GM12878 (cell line): ENCODE results near the gene SP100. TPM values are rescaled to one million over a fixed set of nuclear protein-coding genes. Genes with fewer than 3 reads are reported as not detected.

Experiments used
- ATAC-seq: fragments of 200-7000 bp; cut with Tn5 transposase; 3 replicates; pipeline ENCODE4 v1.9.1; 2020; ENCODE audit warnings: mild to moderate bottlenecking, moderate library complexity
- BruUV-seq: library from RNA; stranded (reverse); fragments of 400-500 nt; replicated peaks from 2 replicates; lab custom pipeline; 2021; lab: Mats Ljungman, UMichigan
- CTCF ChIA-PET: fragments of 300-600 bp; sonication (Branson Sonifier 250); formaldehyde crosslinking; extraction: SDS; loops from one replicate; lab custom pipeline; 2021; ENCODE audit warnings: inconsistent platforms; lab: Yijun Ruan, JAX
- POLR2A ChIA-PET: fragments of 350-600 bp; formaldehyde crosslinking; extraction: SDS; loops from one replicate; lab custom pipeline; 2021; ENCODE audit warnings: inconsistent platforms; lab: Charles Lee
- RAD21 ChIA-PET: fragments of 300-600 bp; sonication (Branson Sonifier 250); formaldehyde crosslinking; loops from one replicate; lab custom pipeline; 2023; ENCODE audit warnings: antibody characterized with exemption; ENCODE audit not compliant: unreplicated experiment; lab: Charles Lee
- SMC1A ChIA-PET: fragments of 300-600 bp; sonication (Branson Sonifier 250); formaldehyde crosslinking; loops from one replicate; lab custom pipeline; 2023; ENCODE audit not compliant: unreplicated experiment, uncharacterized antibody; lab: Charles Lee
- DNase-seq: peaks from one replicate; pipeline ENCODE4 v3.0.0-alpha.2; 2011; ENCODE audit warnings: low read depth, low spot score
- FAIRE-seq: peaks from 3 replicates; lab custom pipeline; 2011; peaks lifted over from hg19 to GRCh38; lab: Jason Lieb, UNC
- H2AFZ ChIP-seq: 2 replicates; pipeline ENCODE4 v1.6.0; 2011; ENCODE audit warnings: low read depth, low read length, control low read depth; ENCODE audit not compliant: control insufficient read depth
- H3K27ac ChIP-seq: 2 replicates; pipeline ENCODE4 v1.5.1; 2011; ENCODE audit warnings: control low read depth; ENCODE audit not compliant: control insufficient read depth, insufficient read depth
- H3K27me3 ChIP-seq, 2 experiments: replicated peaks in 1 of 2; 2 replicates each; pipeline versions ENCODE4 v1.6.0 to v1.6.1; 2011; ENCODE audit warnings: low read length in 1 of 2; ENCODE audit not compliant: control insufficient read depth in 2 of 2, insufficient read depth in 2 of 2
- H3K36me3 ChIP-seq, 2 experiments: 2 replicates each; pipeline ENCODE4 v1.5.1; 2011; ENCODE audit warnings: low read length in 1 of 2; ENCODE audit not compliant: control insufficient read depth in 2 of 2, insufficient read depth in 2 of 2
- H3K4me1 ChIP-seq: 2 replicates; pipeline ENCODE4 v1.6.1; 2011; ENCODE audit warnings: mild to moderate bottlenecking, low read length, moderate library complexity, mixed read lengths; ENCODE audit not compliant: control insufficient read depth, insufficient read depth
- H3K4me2 ChIP-seq: 2 replicates; pipeline ENCODE4 v1.6.0; 2011; ENCODE audit warnings: control low read depth; ENCODE audit not compliant: control insufficient read depth, insufficient read depth
- H3K4me3 ChIP-seq: fragments of 200-600 bp; sonication (generic); 2 replicates; pipeline ENCODE4 v1.5.1; 2016
- H3K79me2 ChIP-seq: 2 replicates; pipeline ENCODE4 v1.6.0; 2011; ENCODE audit warnings: low read length; ENCODE audit not compliant: control insufficient read depth, insufficient read depth
- H3K9ac ChIP-seq: 2 replicates; pipeline ENCODE4 v1.8.0; 2011; ENCODE audit warnings: low read length, control low read depth, mixed read lengths; ENCODE audit not compliant: control insufficient read depth, insufficient read depth
- H3K9me3 ChIP-seq: replicated peaks from 3 replicates; pipeline ENCODE4 v1.5.1; 2011; ENCODE audit warnings: mild to moderate bottlenecking, low read length; ENCODE audit not compliant: control insufficient read depth, insufficient read depth
- H4K20me1 ChIP-seq: 2 replicates; pipeline ENCODE4 v1.6.0; 2011; ENCODE audit not compliant: control insufficient read depth, insufficient read depth
- BHLHE40 ChIP-seq, 2 experiments: fragments of 450-650 bp in 1 of 2; IDR thresholded peaks; 2 replicates each; pipeline ENCODE4 v1.6.1; 2011 to 2017; ENCODE audit warnings: low read depth in 2 of 2, borderline replicate concordance in 1 of 2, improper control_type of control experiment in 1 of 2, low read length in 1 of 2, mild to moderate bottlenecking in 1 of 2
- EED ChIP-seq: sonication (generic); IDR thresholded peaks from 2 replicates; pipeline ENCODE4 v1.6.1; 2016; ENCODE audit warnings: antibody characterized with exemption, low read depth
- IKZF2 ChIP-seq, 2 experiments: fragments of 450-650 bp; IDR thresholded peaks; 2 replicates each; pipeline ENCODE4 v1.6.1; 2017; ENCODE audit warnings: mild to moderate bottlenecking in 2 of 2, moderate library complexity in 2 of 2
- PAX5 ChIP-seq: IDR thresholded peaks from 2 replicates; pipeline ENCODE4 v1.6.1; 2011; ENCODE audit warnings: low read depth, low read length, borderline replicate concordance
- PKNOX1 ChIP-seq: fragments of 450-650 bp; IDR thresholded peaks from 2 replicates; pipeline ENCODE4 v1.6.1; 2016; ENCODE audit warnings: mild to moderate bottlenecking
- RAD51 ChIP-seq: fragments of 450-650 bp; IDR thresholded peaks from 2 replicates; pipeline ENCODE4 v1.6.1; 2016; ENCODE audit warnings: moderate library complexity, mild to moderate bottlenecking, inconsistent platforms
- RUNX3 ChIP-seq: IDR thresholded peaks from 2 replicates; pipeline ENCODE4 v1.6.1; 2012; ENCODE audit warnings: low read length, inconsistent platforms
- WGBS: methylation state at CpG from one replicate; pipeline ENCODE4 v1.1.6; 2016; ENCODE audit warnings: low lambda C conversion rate; ENCODE audit not compliant: insufficient replicate concordance, insufficient coverage; ENCODE audit errors: missing lambda C conversion rate; 5-methylcytosine and 5-hydroxymethylcytosine counted together
- in situ Hi-C: fragments of 300-500 bp; cut with MboI; formaldehyde crosslinking; loops from 9 replicates; pipeline ENCODE4 v1.14.3; 2018; ENCODE audit warnings: mixed read lengths
- intact Hi-C: fragments of 100-400 bp; cut with micrococcal nuclease; formaldehyde crosslinking; loops from one replicate; pipeline ENCODE4 v1.14.2; 2022; ENCODE audit not compliant: unreplicated experiment
- polyA plus RNA-seq, 11 experiments: library from polyadenylated mRNA; depleted of rRNA in 4 of 11; unstranded in 6 of 11; stranded (reverse) in 5 of 11; fragments of >200 nt; fragmentation: Nextera tagmentation in 4 of 11; fragmentation: Illumina TruSeq in 1 of 11; extraction: Ambion mirVana in 4 of 11; extraction: Trizol in 1 of 11; gene quantifications; 1 replicate in 1 of 11; 2 replicates in 10 of 11; pipeline versions ENCODE4 v1.2.1 to v1.2.3, GENCODE V29; 2011 to 2016; ENCODE audit warnings: inconsistent platforms in 2 of 11, missing spikeins in 2 of 11, low read depth in 1 of 11
- small RNA-seq: library from RNA; depleted of rRNA; stranded (forward); fragments of <200 nt; gene quantifications from one replicate; pipeline ENCODE3, GENCODE V24; 2014
- total RNA-seq, 4 experiments: library from RNA; depleted of rRNA in 3 of 4; stranded (reverse); fragments of >200 nt in 3 of 4; fragmentation: Illumina TruSeq in 1 of 4; extraction: Trizol in 1 of 4; gene quantifications; 2 replicates each; pipeline versions ENCODE4 v1.2.1 to v1.2.3, GENCODE V29; 2013 to 2021

The SP100 gene
- total and polyA plus RNA-seq, 10 of the 15 experiments (the other 5 are each of a cell fraction or from before 2014, with no cell fraction given) = 109 to 239 (median 180) TPM

DNA sequence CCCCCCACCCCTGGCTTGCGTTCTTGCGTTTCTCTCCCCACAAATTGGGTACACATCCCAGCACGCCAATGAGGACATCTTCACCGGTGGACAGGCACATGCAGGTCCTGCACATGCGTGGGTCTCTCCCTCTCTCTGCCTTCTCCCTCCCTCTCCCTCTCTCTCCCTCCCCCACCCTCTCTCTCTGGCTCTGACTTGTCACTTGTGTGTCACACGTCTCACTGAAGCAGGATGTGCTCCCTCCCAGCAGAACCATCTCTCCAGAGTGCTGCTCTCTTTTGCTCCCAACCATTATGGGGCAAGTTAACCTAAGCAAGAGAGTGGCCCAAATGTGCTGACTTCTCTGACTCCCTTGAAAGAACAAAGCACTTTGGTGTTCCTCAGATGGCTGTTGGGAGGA is 175.8 kb downstream of the SP100 start (continued):
- TF ChIP-seq PKNOX1 = no peak

DNA sequence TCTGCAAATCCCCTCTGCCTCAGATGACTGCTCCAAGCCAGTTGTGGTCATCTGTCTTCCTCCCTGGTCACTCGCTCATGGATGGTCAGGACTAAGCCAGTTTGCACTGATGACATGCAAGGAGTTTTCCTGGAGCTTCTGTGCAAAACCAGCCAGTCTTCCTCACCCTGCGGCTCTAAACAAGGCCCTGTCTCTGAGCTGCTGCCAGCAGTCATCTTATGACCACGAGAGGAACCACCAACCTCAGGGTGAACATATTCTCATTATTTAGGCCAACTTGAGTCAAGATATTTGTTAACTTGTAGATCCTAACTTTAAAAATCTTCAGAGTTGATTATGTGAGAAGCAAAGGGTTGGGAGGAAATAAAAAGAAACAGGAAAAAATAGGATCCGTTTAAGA is 176.8 kb downstream of the SP100 start:
- Histone ChIP-seq H3K4me3 (no peak overlapping the region), H3K27me3 (no peaks in the 10 kb centered on the region), H3K4me2 (peak overlapping the region; percentile 46), H3K4me1 (peaks cover 76% of the 10 kb centered on the region), H3K36me3 (no peaks in the 10 kb centered on the region), H3K9me3 (peaks cover 4% of the 10 kb centered on the region; the same call in 2 of the 3 replicates), H4K20me1 (no peaks in the 10 kb centered on the region), H3K9ac (peak overlapping the region; percentile 63), H3K27ac (peak overlapping the region; percentile 96), H3K79me2 (peaks cover 32% of the 10 kb centered on the region), H2AFZ (peak overlapping the region; percentile 59)
- in situ Hi-C loops (no loop called here), intact Hi-C loops (no loop called here)
- DNase-seq (no peak), FAIRE-seq (no peak), ATAC-seq (no peak)
- SMC1A ChIA-PET = interaction anchor here (0.9 to 5.0 kb wide), 5 partner anchors 9 to 69 kb away, joined by 3 to 82 read pairs (median 4); no protein-coding TSS in a partner anchor
- TF ChIP-seq PAX5 (0 out of 2 replicates have a peak, but pooled peaks have one; percentile 15), IKZF2 (IDR thresholded peaks at IDR 0.05) (peak; percentile 9 to 25; a peak in 2 of 4 replicates), RUNX3 (peak; percentile 71), RAD51 (no peak), EED (0 out of 2 replicates have a peak, but pooled peaks have one; percentile 14), BHLHE40 (IDR thresholded peaks at IDR 0.05; ENCODE audit: borderline replicate concordance in 1 of 2, low read depth in 2 of 2, low read length in 1 of 2) (no peak)
- WGBS = 6% methylated on average over 4 of the region's 4 CpGs
- no TSS peak for BruUV-seq
- POLR2A ChIA-PET = no interaction called here
- RAD21 ChIA-PET = interaction anchor here (1.1 kb wide), 1 partner anchor 9 kb away, joined by 7 read pairs; no protein-coding TSS in a partner anchor
- CTCF ChIA-PET = no interaction called here

Small RNA genes within 50 kb of the gene (small RNA-seq; reads per million reads assigned to genes)
- gene HMGB1P3 = not detected
- not detected for gene RN7SL834P
- not detected for gene RNU6-451P

Other genes starting within 250 kb of the SP100 start
- gene SP110, start 196.2 kb upstream of the SP100 start, total RNA-seq (2014; rRNA removed) = 81.2 and 98.7 TPM in 2 replicates
- 125 and 130 TPM in 2 replicates for gene SP110, start 196.2 kb upstream of the SP100 start, total RNA-seq (2014; rRNA removed; fragmentation: Illumina TruSeq; extraction: Trizol)
- 82.3 and 82.5 TPM in 2 replicates for gene SP110, start 196.2 kb upstream of the SP100 start, total RNA-seq (2021)
- 86.5 and 107 TPM in 2 replicates for gene SP110, start 196.2 kb upstream of the SP100 start, polyA plus RNA-seq (2011; rRNA removed)
- 149 and 176 TPM in 2 replicates for gene SP110, start 196.2 kb upstream of the SP100 start, polyA plus RNA-seq (2014; fragmentation: Illumina TruSeq; extraction: Trizol)
- 100 to 1,000 TPM in 1 of 2 experiments, 10 to 100 TPM in 1; 97.3 to 103 TPM for gene SP110, start 196.2 kb upstream of the SP100 start, polyA plus RNA-seq (2014; fragmentation: Nextera tagmentation; extraction: Ambion mirVana)
- gene SP110, start 196.2 kb upstream of the SP100 start, polyA plus RNA-seq (2014; rRNA removed) = 68.6 and 86.5 TPM in 2 replicates
- 100 to 1,000 TPM; 109 to 113 TPM for gene SP110, start 196.2 kb upstream of the SP100 start, polyA plus RNA-seq (2016; fragmentation: Nextera tagmentation; extraction: Ambion mirVana)
- gene SP140, start 190.5 kb upstream of the SP100 start, total RNA-seq (2014; rRNA removed) = 87.0 and 101 TPM in 2 replicates
- gene SP140, start 190.5 kb upstream of the SP100 start, total RNA-seq (2014; rRNA removed; fragmentation: Illumina TruSeq; extraction: Trizol) = 141 and 154 TPM in 2 replicates
- 106 and 113 TPM in 2 replicates for gene SP140, start 190.5 kb upstream of the SP100 start, total RNA-seq (2021)
- 159 and 164 TPM in 2 replicates for gene SP140, start 190.5 kb upstream of the SP100 start, polyA plus RNA-seq (2011; rRNA removed)
- 120 and 143 TPM in 2 replicates for gene SP140, start 190.5 kb upstream of the SP100 start, polyA plus RNA-seq (2014; fragmentation: Illumina TruSeq; extraction: Trizol)
- 10 to 100 TPM; 61.7 to 93.9 TPM for gene SP140, start 190.5 kb upstream of the SP100 start, polyA plus RNA-seq (2014; fragmentation: Nextera tagmentation; extraction: Ambion mirVana)
- gene SP140, start 190.5 kb upstream of the SP100 start, polyA plus RNA-seq (2014; rRNA removed) = 76.1 and 87.2 TPM in 2 replicates
- 10 to 100 TPM; 85.4 to 87.5 TPM for gene SP140, start 190.5 kb upstream of the SP100 start, polyA plus RNA-seq (2016; fragmentation: Nextera tagmentation; extraction: Ambion mirVana)
- 12.5 and 13.3 TPM in 2 replicates for gene SP140L, start 89.0 kb upstream of the SP100 start, total RNA-seq (2014; rRNA removed)
- 21.1 and 21.4 TPM in 2 replicates for gene SP140L, start 89.0 kb upstream of the SP100 start, total RNA-seq (2014; rRNA removed; fragmentation: Illumina TruSeq; extraction: Trizol)
- gene SP140L, start 89.0 kb upstream of the SP100 start, total RNA-seq (2021) = 17.3 and 18.5 TPM in 2 replicates
- gene SP140L, start 89.0 kb upstream of the SP100 start, polyA plus RNA-seq (2011; rRNA removed) = 25.6 and 33.0 TPM in 2 replicates
- 28.6 and 28.7 TPM in 2 replicates for gene SP140L, start 89.0 kb upstream of the SP100 start, polyA plus RNA-seq (2014; fragmentation: Illumina TruSeq; extraction: Trizol)
- 1 to 10 TPM; 4.7 to 6.1 TPM for gene SP140L, start 89.0 kb upstream of the SP100 start, polyA plus RNA-seq (2014; fragmentation: Nextera tagmentation; extraction: Ambion mirVana)
- gene SP140L, start 89.0 kb upstream of the SP100 start, polyA plus RNA-seq (2014; rRNA removed) = 17.0 and 18.3 TPM in 2 replicates
- 10 to 100 TPM; 10.4 to 12.9 TPM for gene SP140L, start 89.0 kb upstream of the SP100 start, polyA plus RNA-seq (2016; fragmentation: Nextera tagmentation; extraction: Ambion mirVana)